ENCODE measurements around the gene TRAPPC2. TPM values are rescaled to one million over a fixed set of nuclear protein-coding genes. Genes with fewer than 3 reads are reported as not detected.
A peak's percentile ranks its signal among the peaks of the same experiment; 100 is the strongest.
"Not testable (repeated sequence)": the region's sequence is repeated elsewhere in the genome, so short reads cannot be mapped to it uniquely, and the experiment has no call there.

The TRAPPC2 gene
- total RNA-seq, 2 experiments from 2014 or later = 14.1 to 16.1 TPM

- ChIA-PET POLR2A (interaction anchor here (2.2 kb wide), 1 partner anchor 7 kb away, joined by 12 read pairs; the partner anchor contains the start of genes OFD1 and TRAPPC2), CTCF (interaction anchor here (0.7 to 1.7 kb wide), 2 partner anchors 47 to 83 kb away, joined by 3 to 6 read pairs; no protein-coding TSS in a partner anchor)
- no peak for DNase-seq
- Mint-ChIP-seq H3K4me3 (peak overlapping the region; percentile 6), H3K4me1 (ENCODE audit: low read depth) (peaks cover 21% of the 10 kb centered on the region), H3K27me3 (no peaks in the 10 kb centered on the region), H3K36me3 (peaks cover 21% of the 10 kb centered on the region), H3K9me3 (no peaks in the 10 kb centered on the region), H3K27ac (peak overlapping the region; percentile 29)
- intact Hi-C loops (cut with micrococcal nuclease) = loop anchor here (1.0 to 2.0 kb wide), 4 partner anchors 7 to 89 kb away; partner anchors contain the start of genes OFD1, RAB9A, TCEANC and TRAPPC2
Observed at GRCh38 chrX:13741695-13742094, 7.3 kb upstream of the TRAPPC2 start.

DNA sequence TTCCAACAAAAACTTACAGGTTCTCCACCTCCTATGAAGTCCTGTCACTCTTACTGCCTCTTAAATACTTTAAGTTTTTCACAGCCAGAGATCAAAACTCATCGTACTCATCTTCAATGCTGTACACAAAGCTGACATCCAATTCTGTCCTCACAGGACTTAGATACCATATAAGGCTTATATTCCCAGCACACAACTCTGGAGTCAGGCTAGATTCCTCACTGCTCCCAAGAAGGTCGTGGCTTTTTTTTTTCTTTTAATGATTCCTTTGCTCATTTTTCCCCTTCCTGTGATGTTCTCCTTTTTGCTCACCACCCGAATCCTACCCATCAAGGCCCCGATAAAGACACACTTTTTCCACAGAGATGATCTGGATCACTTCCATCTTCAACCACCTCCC, 914 bp downstream of the TRAPPC2 start:
- Mint-ChIP-seq H3K36me3 (peaks cover 27% of the 10 kb centered on the region), H3K27ac (peak overlapping the region; percentile 96), H3K4me3 (peak overlapping the region; percentile 92), H3K27me3 (no peaks in the 10 kb centered on the region), H3K4me1 (ENCODE audit: low read depth) (peaks cover 50% of the 10 kb centered on the region), H3K9me3 (peaks cover 2% of the 10 kb centered on the region)
- ChIA-PET POLR2A (interaction anchor here (2.1 to 3.4 kb wide), 2 partner anchors 9 to 46 kb away, joined by 12 to 23 read pairs; partner anchors contain the start of gene RAB9A), CTCF (interaction anchor here (1.6 kb wide), 1 partner anchor 8 kb away, joined by 4 read pairs; no protein-coding TSS in a partner anchor)
- DNase-seq = no peak
- intact Hi-C loops (cut with micrococcal nuclease) = loop anchor here (5.0 to 10.0 kb wide), 4 partner anchors 641 to 1604 kb away; partner anchors contain the start of genes FANCB, MOSPD2 and PIGA

GRCh38 chrX:13732246-13733067, 2.0 kb downstream of the TRAPPC2 start:
- CTCF ChIA-PET = no interaction called here
- peak overlapping the region; percentile 49 for H3K27ac Mint-ChIP-seq

GRCh38 chrX:13730523-13730922, 3.9 kb downstream of the TRAPPC2 start:
- H3K27ac Mint-ChIP-seq, H3K4me3 Mint-ChIP-seq, H3K27me3 Mint-ChIP-seq, POLR2A ChIA-PET, DNase-seq, CTCF ChIA-PET: not testable (repeated sequence)
- Mint-ChIP-seq H3K9me3 (peaks cover 13% of the 10 kb centered on the region), H3K36me3 (peaks cover 48% of the 10 kb centered on the region), H3K4me1 (ENCODE audit: low read depth) (peaks cover 63% of the 10 kb centered on the region)
- intact Hi-C loops (cut with micrococcal nuclease) = loop anchor here (5.0 to 10.0 kb wide), 4 partner anchors 638 to 1607 kb away; partner anchors contain the start of genes FANCB, MOSPD2 and PIGA

More at GRCh38 chrX:13732246-13733067, 2.0 kb downstream of the TRAPPC2 start:
- Mint-ChIP-seq H3K4me3 (peak overlapping the region; percentile 22), H3K36me3 (peaks cover 37% of the 10 kb centered on the region), H3K27me3 (no peaks in the 10 kb centered on the region), H3K9me3 (peaks cover 4% of the 10 kb centered on the region), H3K4me1 (ENCODE audit: low read depth) (peaks cover 54% of the 10 kb centered on the region)
- intact Hi-C loops (cut with micrococcal nuclease) = loop anchor here (5.0 to 10.0 kb wide), 4 partner anchors 640 to 1605 kb away; partner anchors contain the start of genes FANCB, MOSPD2 and PIGA
- POLR2A ChIA-PET = no interaction called here
- DNase-seq = no peak

DNA sequence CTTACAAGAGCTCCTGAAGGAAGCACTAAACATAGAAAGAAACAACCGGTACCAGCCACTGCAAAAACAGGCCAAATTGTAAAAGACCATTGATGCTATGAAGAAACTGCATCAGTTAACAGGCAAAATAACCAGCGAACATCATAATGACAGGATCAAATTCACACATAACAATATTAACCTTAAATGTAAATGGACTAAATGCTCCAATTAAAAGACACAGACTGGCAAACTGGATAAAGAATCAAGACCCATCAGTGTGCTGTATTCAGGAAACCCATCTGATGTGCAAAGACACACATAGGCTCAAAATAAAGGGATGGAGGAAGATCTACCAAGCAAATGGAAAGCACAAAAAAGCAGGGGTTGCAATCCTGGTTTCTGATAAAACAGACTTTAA, 7.8 kb downstream of the TRAPPC2 start:
- POLR2A ChIA-PET; CTCF ChIA-PET; H3K4me3 Mint-ChIP-seq; DNase-seq; intact Hi-C loops (cut with micrococcal nuclease); H3K27me3 Mint-ChIP-seq: not testable (repeated sequence)
- H3K27ac Mint-ChIP-seq = peak overlapping the region; percentile 81
- H3K9me3 Mint-ChIP-seq = peaks cover 13% of the 10 kb centered on the region
- peaks cover 66% of the 10 kb centered on the region for H3K4me1 Mint-ChIP-seq (ENCODE audit: low read depth)
- H3K36me3 Mint-ChIP-seq = peaks cover 55% of the 10 kb centered on the region

GRCh38 chrX:13724878-13725277, 9.5 kb downstream of the TRAPPC2 start:
- peak; percentile 81 for DNase-seq
- H3K27me3 Mint-ChIP-seq, H3K4me3 Mint-ChIP-seq: not testable (repeated sequence)
- intact Hi-C loops (cut with micrococcal nuclease) = loop anchor here (1.0 kb wide), 1 partner anchor 9 kb away; the partner anchor contains the start of genes OFD1 and TRAPPC2
- Mint-ChIP-seq H3K36me3 (peaks cover 54% of the 10 kb centered on the region), H3K9me3 (peaks cover 13% of the 10 kb centered on the region), H3K27ac (peak overlapping the region; percentile 81), H3K4me1 (ENCODE audit: low read depth) (peaks cover 57% of the 10 kb centered on the region)
- POLR2A ChIA-PET = interaction anchor here (0.6 kb wide), 1 partner anchor 733 kb away, joined by 3 read pairs; no protein-coding TSS in a partner anchor
- CTCF ChIA-PET = interaction anchor here (0.7 kb wide), 1 partner anchor 10 kb away, joined by 4 read pairs; the partner anchor contains the start of genes OFD1 and TRAPPC2

DNA sequence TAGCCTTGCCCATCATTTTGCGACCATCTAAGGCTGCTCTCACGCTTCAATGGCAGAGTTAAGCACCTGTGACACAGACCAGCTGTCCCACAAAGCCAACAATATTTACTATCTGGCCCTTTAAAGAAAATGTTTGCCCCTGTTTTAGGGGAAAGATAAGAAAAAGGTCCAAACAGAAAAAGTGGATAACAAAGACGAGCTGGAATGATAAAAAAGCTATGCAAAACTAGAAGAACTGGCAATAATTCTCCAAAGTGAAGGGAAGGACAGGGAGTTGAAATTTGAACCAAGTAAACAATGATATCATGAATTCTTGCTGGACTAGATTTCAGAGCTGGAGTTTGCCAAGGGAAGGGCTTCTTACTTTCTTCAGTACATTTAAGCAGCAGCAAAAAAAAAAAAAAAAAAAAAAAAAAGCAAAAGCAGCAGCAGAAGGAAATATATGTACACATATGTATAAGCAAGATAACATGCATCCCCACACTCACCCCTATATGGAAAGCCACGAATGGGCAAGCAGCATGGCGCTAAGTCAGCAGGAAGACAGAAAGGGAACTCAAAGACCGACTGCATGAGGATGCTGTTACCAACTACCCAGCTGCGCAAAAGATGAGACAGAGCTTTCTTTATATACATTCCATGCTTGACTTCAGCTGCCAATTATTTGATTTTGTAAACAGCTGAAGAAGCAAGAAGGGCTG, 12.5 kb downstream of the TRAPPC2 start:
- Mint-ChIP-seq H3K4me1 (ENCODE audit: low read depth) (peaks cover 57% of the 10 kb centered on the region), H3K27me3 (no peaks in the 10 kb centered on the region), H3K36me3 (peaks cover 42% of the 10 kb centered on the region), H3K4me3 (no peak overlapping the region), H3K9me3 (peaks cover 4% of the 10 kb centered on the region), H3K27ac (no peak overlapping the region)
- CTCF ChIA-PET = no interaction called here
- POLR2A ChIA-PET = no interaction called here
- intact Hi-C loops (cut with micrococcal nuclease) = no loop called here
- DNase-seq = no peak

GRCh38 chrX:13721371-13721770, 13.0 kb downstream of the TRAPPC2 start:
- DNase-seq = no peak
- Mint-ChIP-seq H3K4me1 (ENCODE audit: low read depth) (peaks cover 55% of the 10 kb centered on the region), H3K9me3 (peaks cover under 1% of the 10 kb centered on the region), H3K27ac (no peak overlapping the region), H3K27me3 (no peaks in the 10 kb centered on the region), H3K4me3 (no peak overlapping the region), H3K36me3 (peaks cover 39% of the 10 kb centered on the region)
- ChIA-PET CTCF (no interaction called here), POLR2A (no interaction called here)
- intact Hi-C loops (cut with micrococcal nuclease) = no loop called here

DNA sequence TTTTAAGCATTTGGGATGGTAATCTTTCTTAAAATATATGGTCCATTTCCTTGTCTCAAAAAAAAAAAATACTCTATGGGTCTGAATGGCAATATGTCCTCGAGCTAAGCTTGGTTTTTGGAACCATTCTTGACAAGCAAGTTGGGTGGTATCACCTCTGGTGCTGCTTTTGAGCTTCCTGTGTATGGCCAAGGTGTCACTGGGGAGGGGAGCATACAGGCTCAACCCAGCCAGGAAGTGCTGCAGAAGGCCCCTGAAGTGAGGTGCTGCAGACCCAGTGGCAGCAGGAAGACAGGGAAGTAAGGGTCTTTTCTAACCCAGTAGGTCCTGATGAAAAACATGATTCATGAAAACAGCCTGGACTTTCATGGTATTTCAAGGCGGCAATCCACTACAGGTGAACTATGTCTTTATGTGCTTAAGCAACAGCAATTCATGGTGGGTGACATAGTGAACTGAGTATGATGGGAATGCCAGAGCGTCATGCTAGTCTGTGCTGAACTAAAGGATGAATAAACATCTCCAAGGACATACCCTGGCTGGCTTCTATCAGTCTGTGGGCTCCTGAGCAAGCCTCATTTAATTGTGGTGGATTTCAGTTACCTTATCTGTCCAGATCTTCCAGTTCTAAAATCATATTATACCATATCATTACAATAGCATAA, 15.1 kb downstream of the TRAPPC2 start:
- Mint-ChIP-seq H3K9me3 (no peaks in the 10 kb centered on the region), H3K27me3 (no peaks in the 10 kb centered on the region), H3K4me3 (no peak overlapping the region), H3K4me1 (ENCODE audit: low read depth) (peaks cover 40% of the 10 kb centered on the region), H3K36me3 (peaks cover 44% of the 10 kb centered on the region), H3K27ac (peak overlapping the region; percentile 45)
- DNase-seq = no peak
- CTCF ChIA-PET = no interaction called here
- POLR2A ChIA-PET = no interaction called here
- intact Hi-C loops (cut with micrococcal nuclease) = no loop called here

GRCh38 chrX:13717700-13718472, 16.5 kb downstream of the TRAPPC2 start:
- Mint-ChIP-seq H3K27me3 (no peaks in the 10 kb centered on the region), H3K36me3 (peaks cover 36% of the 10 kb centered on the region), H3K27ac (peak overlapping the region; percentile 42), H3K4me3 (no peak overlapping the region), H3K4me1 (ENCODE audit: low read depth) (peaks cover 32% of the 10 kb centered on the region), H3K9me3 (no peaks in the 10 kb centered on the region)
- ChIA-PET CTCF (no interaction called here), POLR2A (no interaction called here)
- intact Hi-C loops (cut with micrococcal nuclease) = loop anchor here (2.0 kb wide), 2 partner anchors 17 to 25 kb away; partner anchors contain the start of genes OFD1 and TRAPPC2
- DNase-seq = no peak

GRCh38 chrX:13716905-13717304, 17.5 kb downstream of the TRAPPC2 start:
- Mint-ChIP-seq H3K36me3 (peaks cover 33% of the 10 kb centered on the region), H3K9me3 (no peaks in the 10 kb centered on the region), H3K4me1 (ENCODE audit: low read depth) (peaks cover 28% of the 10 kb centered on the region), H3K27ac (peak overlapping the region; percentile 45), H3K27me3 (no peaks in the 10 kb centered on the region), H3K4me3 (no peak overlapping the region)
- intact Hi-C loops (cut with micrococcal nuclease) = loop anchor here (2.0 kb wide), 2 partner anchors 18 to 26 kb away; partner anchors contain the start of genes OFD1 and TRAPPC2
- peak; percentile 47 for DNase-seq
- POLR2A ChIA-PET = no interaction called here
- CTCF ChIA-PET = no interaction called here

Data from activated CD4-positive, alpha-beta memory T cell treated with anti-CD3 and anti-CD28 coated beads for 36 hours (primary cell).